Medulla oblongata (tissue), 1 donor: ENCODE results near the gene CST8.

Source experiments
- DNase-seq: peaks from one replicate; pipeline ENCODE4 v3.0.0-alpha.2; 2015; ENCODE audit errors: extremely low spot score

The CST8 gene

DNA sequence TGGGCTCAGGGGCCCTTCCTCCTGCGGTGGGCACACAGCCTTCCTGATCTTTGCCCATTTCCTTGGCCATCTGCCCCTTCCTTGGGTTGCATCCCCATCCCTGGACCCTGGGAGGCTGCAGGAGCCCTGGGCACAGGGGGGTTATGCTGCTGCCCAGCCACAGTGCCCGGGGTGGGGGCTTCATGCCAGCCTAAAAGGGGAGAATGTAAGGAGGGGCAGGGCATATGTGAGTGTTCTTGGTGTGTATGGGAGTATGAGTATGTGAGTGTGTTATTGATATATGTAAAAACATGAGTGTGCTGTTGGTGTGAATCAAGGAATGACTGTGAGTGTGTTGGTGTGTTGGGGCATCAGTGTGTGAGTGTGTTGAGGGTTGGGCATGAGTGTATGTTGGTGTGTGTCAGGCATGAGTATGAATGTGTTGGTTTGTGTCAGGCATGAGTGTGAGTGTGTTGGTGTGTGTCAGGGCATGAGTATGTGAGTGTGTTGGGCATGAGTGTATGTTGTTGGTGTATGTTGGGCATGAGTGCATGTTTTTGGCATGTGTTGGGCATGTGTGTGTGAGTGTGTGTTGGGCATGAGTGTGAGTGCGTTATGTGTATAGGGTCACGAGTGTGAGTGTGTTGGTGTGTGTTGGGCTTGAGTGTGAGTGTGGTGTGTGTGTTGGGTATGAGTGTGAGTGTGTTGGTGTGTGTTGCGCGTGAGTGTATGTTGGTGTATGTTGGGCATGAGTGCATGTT lies 14.7 kb upstream of the CST8 start:
- DNase-seq = no peak

DNA sequence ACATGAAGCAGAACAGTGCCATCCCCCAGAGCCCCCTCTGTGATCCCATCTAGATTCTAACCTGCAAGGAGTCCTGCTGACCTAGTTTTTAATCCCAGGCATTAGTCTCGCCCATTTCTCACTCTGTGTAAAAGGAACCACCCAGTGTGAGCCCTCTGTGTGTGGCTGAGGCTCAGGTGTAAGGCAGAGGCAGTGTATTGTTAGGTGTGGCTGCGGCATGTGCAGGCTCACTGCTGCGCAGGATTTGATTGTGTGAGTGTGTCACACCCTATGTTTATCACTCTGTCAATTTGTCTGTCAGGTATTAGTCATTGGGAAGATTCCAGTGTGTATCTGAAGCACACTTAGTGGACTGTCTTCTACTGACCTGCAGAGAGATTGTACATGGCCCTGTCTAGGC lies 13.7 kb upstream of the CST8 start:
- no peak for DNase-seq

DNA sequence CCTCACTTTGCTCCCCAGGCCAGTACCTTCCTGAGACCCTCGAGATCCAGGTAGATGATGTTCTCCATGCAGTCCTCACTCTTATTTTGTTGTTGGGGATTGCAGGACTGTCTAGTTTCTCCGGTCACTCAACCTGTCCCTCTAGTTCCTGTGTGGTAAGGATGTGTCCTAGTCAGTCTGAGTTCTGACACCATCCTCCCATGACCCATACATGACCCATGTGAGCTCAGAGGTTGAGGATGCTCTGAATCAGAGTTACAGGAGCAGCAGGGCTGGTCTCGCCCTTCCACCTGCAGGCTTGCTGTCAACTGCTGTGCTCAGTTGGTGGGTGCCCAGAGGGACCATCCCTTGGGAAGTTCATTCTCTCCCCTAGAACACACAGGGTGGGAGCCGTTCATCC lies 11.9 kb upstream of the CST8 start:
- no peak for DNase-seq

DNA sequence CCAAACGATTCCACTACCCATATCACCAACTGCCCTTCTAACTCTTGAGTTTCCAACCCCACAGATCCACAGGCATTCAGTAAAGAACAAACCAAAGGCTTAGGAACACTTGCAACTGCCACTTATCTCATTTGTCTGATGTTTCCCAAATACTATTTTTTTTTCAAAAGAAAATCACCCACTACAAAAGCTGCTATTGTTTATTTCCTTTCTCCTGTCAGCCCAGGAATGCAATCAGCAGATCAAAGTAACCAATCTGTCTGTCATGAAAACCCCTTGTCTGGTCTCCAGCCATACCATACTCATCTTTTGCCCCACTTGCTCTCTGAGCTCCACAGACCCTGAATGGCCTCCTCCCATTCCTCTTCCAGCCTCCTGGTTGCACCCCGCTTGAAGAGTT lies 8.8 kb upstream of the CST8 start:
- DNase-seq = no peak

DNA sequence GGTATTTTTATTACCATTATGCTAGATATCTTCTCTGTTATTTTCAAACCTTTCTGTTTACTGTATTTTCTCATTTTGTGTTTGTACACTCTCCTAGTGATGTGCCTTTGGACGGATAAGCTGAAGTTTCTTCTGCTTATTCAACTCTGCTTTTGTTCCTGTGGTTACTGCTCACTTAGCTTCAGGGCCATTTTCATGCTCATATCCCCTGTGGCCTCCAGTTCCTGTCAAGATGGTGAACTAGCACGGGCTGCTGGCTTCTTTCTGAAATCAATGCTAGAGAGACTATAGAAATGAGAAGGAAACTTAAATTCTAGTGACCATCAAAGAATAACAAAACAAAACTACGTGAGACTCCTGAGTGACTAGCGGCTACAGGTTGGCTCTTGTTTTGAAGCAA lies 6.8 kb upstream of the CST8 start:
- no peak for DNase-seq

DNA sequence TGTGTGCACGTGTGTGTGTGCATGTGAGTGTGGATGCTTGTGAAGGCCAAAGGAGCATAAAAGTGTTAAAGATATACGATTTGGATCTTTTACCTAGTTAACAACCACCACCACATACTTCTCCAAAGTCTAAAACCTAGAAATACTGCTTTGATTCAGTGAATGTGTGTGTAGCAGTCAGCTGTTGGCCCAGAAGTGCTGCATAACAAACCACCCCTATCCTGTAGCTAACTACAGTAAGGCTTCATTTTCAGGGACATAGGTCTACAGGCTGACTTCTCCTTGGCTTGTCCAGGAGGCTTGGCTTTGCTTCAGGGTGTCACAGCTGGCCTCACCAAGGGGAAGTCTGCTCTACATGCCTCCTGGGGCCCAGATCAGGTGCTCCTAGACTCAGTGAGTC lies 2.4 kb upstream of the CST8 start:
- no peak for DNase-seq

DNA sequence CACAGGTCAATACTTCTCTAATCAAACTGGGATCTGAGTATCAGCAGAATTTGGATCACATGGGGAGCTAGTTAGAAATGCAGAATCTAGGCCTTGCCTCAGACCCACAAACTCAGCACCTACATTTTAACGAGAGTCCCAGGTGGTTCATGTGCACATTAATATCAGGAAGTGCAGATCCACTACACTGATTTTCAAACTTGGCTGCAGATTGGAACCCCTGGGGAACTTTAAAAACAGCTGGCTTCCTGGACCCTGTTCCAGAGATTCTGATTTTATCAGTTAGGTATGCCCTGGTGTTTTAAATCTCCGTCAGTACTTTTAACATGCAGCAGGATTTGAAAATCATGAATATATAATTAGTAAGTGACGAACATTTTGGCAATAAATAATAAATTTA lies 1.9 kb upstream of the CST8 start:
- DNase-seq = no peak

DNA sequence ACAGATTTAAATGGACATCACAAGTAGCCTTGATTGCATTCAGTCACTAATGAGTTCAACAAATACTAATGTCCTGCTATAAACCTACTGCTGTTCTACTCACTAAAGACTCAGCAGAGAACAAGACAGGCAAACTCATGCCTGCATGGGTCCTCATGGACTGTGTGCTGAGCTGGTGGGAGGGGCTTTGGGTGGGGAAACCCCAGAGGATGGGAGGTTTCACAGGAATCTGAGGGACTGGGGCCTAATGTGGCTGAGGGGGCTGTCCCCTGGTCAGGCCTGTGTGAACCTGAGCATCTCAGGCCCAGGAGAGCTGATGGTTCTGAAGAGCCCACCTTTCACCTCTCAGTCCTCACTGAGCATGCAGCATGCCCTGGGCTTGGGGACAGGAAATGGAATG lies 1.4 kb downstream of the CST8 start:
- no peak for DNase-seq

DNA sequence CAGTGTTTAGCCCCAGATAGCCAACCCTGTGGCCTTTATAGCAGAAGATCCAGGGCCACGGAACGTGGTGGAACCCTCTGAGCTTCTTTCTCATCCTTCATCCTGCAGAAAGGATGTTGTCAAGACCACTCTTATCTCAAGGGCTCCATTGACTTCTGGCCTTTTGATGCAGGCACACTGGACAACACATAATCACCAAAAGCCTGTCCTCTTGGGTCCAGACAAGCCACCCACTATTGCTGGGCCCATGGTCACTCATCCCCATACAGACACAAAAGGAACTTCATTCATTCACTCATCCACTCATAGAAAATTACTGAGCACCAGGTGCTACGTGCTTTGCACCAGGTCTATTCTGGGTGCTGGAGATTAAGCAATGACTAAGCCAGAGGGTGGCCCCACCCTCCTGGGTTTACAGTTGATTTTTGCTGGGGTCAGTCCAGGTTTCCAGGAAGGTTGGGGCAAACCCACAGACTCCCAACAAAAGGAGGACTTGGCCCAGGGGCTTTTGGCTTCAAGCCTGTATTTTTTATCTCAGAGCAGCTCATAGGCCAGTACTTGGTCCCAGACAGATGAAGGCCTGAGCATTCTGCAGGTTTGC lies 2.4 kb downstream of the CST8 start:
- DNase-seq = no peak

DNA sequence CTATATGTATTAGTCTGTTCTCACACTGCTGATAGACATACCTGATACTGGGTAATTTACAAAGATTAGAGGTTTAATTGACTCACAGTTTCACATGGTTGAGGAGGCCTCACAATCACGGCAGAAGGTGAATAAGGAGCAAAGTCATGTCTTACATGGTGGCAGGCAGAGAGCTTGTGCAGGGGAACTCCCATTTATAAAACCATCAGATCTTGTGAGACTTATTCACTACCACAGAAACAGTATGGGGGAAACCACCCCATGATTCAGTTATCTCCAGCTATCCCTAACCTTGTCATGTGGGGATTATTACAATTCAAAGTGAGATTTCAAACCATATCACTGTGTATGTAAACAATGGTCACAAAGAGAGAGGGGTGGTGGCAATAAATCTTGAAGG lies 6.6 kb downstream of the CST8 start:
- no peak for DNase-seq

DNA sequence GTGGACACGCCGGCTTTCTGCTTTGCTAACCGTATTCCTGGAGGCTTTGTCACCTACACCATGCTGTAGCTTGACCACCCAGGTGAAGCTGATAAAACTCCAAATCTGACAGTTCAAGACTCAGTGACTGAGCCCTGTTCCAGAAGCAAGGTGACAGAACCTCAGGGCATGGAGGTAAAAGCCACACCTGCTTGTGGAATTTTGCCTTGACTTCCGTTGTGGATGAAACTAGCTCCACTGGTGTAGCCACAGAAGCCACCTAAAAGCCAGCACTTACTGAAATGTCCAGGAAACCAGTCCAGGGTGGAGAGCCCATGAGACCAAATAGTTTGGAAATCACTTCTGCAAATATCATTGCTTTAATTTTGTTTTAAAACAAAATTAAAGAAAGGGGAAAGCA lies 11.0 kb downstream of the CST8 start:
- no peak for DNase-seq

DNA sequence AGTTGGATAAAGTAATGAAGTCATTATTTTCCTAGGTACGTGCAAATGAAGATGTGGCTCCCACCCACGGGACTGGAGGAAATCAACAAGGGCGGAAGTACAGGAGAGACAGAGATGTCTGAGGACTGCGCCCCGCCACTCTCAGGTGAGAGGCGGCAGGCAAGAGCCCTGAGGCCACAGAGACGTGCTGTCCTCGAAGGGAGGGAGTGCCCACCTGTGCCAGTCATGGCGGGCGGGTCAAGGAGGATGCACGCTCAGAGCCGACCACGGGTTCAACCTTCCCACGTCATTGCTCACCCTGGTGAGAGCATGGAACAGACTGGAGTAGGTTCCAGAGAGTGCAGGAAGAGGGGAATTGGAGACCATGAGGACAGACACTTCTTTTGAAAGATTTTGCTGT lies 12.7 kb downstream of the CST8 start:
- no peak for DNase-seq

DNA sequence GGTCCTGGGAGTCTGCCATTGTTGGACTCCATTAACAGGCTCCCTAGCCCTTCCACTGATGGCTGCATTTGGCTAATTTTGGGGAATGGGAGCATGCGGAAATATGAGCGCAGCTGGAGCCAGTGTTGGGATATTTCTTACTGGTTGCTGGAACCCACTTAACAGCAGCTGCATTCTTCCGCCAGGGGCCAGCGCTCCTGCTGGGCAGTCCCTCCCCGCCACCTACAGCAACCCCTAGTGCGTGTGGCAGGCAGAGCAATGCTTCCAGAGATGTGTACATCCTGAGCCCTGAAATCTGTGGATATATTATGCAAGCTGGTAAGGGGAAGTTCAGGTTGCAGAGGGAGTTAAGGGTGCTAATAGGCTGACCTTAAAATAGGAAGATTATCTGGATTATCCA lies 16.4 kb downstream of the CST8 start:
- DNase-seq = no peak

DNA sequence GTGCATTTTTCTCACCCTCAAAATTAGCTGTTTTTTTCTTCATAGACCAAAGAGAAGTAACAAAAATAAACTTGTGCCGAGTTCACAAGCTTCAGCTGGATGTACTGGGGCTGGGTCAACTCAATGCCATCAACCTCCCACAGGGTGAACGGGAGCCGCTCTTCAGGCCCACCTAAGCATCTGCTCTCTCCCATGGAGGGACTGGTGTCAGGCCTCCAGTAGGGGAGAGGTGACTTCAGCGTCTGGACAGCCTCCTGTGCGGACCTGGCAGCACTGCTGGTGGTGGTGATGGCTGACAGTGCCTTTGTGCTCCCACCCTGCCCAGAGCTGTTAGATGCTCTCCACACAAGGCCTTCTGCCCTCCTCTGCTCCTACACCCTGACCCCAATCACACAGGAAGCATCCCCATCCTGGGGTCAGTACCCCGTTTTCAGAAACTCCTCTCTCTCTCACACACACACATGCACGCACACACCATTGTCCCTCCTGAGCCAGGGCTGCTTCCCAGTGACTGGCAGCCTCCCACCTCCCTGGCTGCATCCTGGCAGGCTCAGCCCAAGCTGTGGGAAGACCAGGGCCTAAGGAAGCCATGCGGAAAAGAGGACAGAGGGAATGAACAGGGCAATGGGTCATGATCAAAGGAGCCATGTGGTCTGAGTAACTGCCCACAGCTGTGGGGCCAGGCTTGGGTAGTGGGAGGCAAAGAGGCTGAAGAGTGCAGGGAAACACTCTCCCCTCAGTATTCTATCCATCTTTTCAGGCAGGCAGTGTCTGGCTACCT lies 17.7 kb downstream of the CST8 start:
- no peak for DNase-seq

DNA sequence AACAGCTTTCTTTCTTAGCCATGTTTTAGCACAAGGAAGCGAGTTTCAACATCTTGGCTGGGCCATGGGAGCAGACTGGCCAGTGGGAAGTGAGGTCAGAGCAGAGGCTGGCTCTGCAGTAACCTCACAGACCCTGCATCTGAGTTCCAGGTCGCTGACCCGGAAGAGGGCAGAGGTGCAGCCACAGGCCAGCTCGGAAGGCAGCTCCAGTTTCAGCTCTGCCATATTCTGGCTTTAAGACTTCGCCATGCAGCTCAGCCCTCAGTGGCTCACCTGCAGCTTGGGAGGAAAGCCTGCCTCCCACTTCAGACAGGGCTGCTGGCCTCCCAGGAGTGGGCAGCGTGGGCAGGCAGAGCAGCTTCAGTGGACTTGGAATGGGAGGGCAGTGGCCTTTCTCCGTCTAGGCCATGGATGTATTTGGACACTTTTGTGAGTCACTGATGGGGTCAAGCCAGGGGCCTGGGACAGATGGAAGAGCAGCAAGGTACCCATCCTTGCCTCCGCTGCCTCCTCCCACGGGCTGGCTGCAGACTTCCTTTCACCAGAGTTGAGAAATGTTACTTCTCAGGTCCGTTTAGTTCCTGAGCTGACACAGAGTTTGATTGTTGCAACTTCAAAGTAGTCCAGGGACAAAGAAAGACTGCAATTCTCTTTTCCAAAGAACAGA lies 18.5 kb downstream of the CST8 start:
- no peak for DNase-seq

DNA sequence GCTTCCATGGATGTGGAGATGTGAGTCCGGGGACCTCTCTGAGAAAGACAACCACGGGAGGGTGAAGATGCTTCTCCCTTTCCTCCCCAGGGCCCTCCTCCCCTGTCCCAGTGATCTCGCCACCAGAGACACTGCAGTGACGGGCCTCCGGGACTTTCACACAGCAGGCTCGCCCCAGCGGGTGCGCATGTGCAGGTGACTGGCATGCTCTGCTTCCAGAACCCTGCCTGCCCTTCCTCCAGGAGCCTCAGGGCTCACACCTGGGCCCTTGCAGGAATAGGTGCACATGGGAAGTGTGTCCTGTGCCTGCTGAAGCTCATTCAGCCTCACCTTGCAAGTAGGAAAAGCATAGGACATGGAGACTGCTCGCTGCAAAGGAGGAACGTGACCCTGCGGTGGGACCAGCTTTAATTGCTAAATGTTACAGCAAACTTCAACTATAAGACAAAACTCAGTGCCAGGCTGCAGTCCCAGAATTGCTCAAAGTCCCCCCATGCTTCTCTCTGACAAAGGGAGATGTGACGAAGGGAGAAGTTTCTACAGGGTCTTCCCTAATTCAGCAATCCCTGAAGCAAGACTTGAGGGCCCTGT lies 19.2 kb downstream of the CST8 start:
- no peak for DNase-seq

DNA sequence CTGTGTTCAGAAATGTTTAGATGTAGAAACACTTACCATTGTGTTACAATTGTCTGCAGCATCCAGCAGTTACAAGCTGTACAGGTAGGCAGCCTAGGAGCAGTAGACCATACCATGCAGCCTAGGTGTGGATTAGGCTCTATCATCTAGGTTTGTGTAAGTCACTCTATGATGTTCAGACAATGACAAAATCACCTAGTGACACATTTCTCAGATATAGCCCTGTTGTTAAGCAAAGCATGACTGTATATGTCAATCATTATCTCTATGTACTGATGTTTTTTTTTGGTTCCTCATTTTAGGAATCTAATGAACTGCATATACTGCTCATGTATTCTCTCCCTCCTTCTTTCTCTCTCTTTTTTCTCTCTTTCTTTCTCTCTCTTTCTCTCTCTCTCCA lies 22.2 kb downstream of the CST8 start:
- no peak for DNase-seq

DNA sequence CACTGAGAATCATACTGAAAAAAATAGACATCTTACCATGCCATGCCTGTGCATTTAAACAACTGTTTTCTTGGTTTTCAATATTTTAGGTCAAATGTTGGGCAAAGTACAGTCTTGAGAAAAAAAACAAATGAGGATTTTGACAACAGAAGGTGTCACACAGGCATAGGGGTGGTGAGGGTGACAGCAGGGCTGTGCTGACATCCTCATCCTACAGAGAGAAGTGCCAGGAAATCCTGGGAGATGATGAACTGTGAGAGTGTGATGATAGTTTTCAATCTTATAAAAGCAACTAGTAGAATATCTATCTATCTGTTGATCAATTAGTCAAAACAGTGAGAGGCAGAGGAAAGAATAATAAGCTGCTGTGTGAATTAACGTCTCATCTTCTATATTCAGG lies 23.9 kb downstream of the CST8 start:
- DNase-seq = no peak

DNA sequence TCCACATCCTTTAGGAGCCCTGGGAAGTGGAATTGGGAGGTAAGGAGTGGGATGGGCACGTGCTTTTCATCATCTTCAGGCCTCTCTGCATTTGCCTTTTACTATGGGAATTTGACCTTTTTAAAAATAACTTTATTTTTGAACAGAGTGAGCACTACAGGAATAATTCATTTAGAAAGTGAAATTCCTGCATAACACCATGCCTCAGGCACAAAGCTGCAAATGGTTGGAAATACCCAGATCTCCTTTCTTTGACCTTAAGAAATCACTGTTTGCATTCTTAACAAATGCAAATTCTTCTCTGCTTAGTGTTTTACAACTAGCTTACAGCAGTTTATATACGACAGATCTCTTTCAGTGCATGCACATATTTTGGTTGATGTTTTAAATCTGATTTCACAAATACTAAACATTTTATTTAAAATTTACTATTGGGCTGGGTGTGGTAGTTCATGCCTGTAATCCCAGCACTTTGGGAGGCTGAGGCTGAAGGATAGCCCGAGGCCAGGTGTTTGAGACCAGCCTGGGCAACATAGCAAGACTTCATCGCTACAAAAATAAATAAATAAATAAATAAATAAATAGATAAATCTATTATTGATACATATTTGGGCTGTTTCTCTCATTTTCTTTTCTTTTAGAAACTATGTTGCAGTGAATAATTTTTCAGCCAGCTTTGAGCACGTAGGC lies 24.5 kb downstream of the CST8 start:
- DNase-seq = no peak

DNA sequence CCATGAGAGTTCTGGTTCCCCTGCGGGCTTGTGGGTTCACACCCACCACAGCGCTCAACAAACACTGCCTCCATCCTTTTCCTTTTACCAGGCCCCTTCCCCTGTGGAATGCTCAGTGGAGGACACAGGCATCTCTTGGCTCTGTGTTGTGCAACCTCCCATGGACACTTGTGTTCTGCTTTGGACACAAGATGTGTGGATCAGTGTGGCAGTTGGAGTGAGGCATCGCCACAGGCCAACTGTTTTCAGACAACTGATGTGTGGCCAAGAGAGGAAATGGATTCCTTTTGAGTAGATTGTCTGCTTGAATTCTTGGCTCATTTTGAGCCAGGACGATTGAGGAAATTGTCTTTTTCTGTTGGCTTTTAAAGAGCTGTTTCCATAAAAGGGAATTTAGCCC lies 26.8 kb downstream of the CST8 start:
- DNase-seq = no peak

DNA sequence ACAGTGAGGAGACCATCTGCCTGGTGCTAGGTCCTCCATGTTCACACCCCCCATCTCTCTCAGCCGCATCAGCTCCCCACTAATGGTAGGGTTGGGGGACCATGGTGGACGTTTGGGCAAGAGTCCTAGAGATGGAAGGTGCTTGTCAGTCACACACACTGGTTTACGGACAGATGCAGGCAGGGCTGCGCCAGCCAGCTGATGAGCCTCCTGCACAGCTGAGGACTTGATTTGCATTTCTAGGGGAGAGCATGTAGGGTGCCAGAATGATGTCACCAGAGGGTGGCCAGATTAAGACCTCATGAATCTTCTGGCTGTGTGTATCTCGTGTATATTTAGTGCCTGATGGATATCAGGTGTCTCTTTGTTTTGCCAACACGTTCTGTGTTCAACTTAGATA lies 28.6 kb downstream of the CST8 start:
- DNase-seq = no peak

DNA sequence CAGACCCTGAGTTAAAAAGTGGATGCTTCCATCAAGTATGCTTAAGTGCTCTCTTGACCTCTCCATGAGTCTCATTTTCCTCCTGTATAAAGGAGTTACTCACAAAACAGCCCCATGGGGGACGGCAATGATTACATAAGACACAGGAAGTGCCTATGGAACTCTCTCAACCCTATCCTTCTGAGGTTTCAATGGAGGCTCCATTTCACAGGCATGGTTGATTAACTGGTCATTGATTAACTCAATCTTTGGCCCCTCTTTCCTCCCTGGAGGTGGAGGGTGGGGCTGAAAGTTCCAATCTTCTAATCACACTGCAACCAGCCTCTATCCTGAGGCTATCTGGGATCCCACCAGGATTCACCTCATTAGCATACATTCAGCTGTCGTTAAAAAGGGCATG lies 29.3 kb downstream of the CST8 start:
- no peak for DNase-seq
